GM23338 (cell line): ENCODE measurements around the gene OTUD5.

Experiments
- EZH2 ChIP-seq: fragments of 200-600 bp; sonication (generic); IDR thresholded peaks from one replicate; pipeline ENCODE4 v1.8.0; 2017; ENCODE audit warnings: antibody characterized with exemption, mild to moderate bottlenecking, low read depth; ENCODE audit not compliant: unreplicated experiment
- EZH2phosphoT487 ChIP-seq: fragments of 200-600 bp; sonication (generic); IDR thresholded peaks from one replicate; pipeline ENCODE4 v1.8.1; 2018; ENCODE audit warnings: antibody characterized with exemption; ENCODE audit not compliant: unreplicated experiment
- JUNB ChIP-seq: IDR thresholded peaks from one replicate; pipeline ENCODE4 v1.6.1; 2016; ENCODE audit warnings: antibody characterized with exemption; ENCODE audit not compliant: unreplicated experiment
- POLR2AphosphoS5 ChIP-seq: IDR thresholded peaks from 2 replicates; pipeline ENCODE4 v1.6.1; 2016; ENCODE audit warnings: antibody characterized with exemption, low read depth
- ZNF114 ChIP-seq: fragments of 250-450 bp; sonication (Bioruptor Pico); IDR thresholded peaks from 2 replicates; pipeline ENCODE4 v1.5.0; 2020; ENCODE audit warnings: mild to moderate bottlenecking, moderate library complexity
- ZNF331 ChIP-seq: fragments of 250-450 bp; sonication (Bioruptor Pico); IDR thresholded peaks from 2 replicates; pipeline ENCODE4 v1.5.0; 2020; ENCODE audit warnings: low read depth, mild to moderate bottlenecking, moderate library complexity
- TF ChIP-seq, protein P1 (sequence below), 2 experiments: fragments of 200-600 bp in 1 of 2; sonication (generic) in 1 of 2; conservative IDR thresholded peaks; 2 replicates each; pipeline versions ENCODE4 v1.5.1 to v1.6.1; 2016 to 2017; ENCODE audit warnings: antibody characterized with exemption in 2 of 2, low read depth in 2 of 2, mild to moderate bottlenecking in 2 of 2, moderate library complexity in 1 of 2
- TF ChIP-seq, protein P2 (sequence below): IDR thresholded peaks from one replicate; pipeline ENCODE4 v1.6.1; 2018; ENCODE audit warnings: antibody characterized with exemption; ENCODE audit not compliant: unreplicated experiment
- TF ChIP-seq, protein P3 (sequence below): IDR thresholded peaks from 2 replicates; pipeline ENCODE4 v1.6.1; 2016; ENCODE audit warnings: antibody characterized with exemption

DNA sequence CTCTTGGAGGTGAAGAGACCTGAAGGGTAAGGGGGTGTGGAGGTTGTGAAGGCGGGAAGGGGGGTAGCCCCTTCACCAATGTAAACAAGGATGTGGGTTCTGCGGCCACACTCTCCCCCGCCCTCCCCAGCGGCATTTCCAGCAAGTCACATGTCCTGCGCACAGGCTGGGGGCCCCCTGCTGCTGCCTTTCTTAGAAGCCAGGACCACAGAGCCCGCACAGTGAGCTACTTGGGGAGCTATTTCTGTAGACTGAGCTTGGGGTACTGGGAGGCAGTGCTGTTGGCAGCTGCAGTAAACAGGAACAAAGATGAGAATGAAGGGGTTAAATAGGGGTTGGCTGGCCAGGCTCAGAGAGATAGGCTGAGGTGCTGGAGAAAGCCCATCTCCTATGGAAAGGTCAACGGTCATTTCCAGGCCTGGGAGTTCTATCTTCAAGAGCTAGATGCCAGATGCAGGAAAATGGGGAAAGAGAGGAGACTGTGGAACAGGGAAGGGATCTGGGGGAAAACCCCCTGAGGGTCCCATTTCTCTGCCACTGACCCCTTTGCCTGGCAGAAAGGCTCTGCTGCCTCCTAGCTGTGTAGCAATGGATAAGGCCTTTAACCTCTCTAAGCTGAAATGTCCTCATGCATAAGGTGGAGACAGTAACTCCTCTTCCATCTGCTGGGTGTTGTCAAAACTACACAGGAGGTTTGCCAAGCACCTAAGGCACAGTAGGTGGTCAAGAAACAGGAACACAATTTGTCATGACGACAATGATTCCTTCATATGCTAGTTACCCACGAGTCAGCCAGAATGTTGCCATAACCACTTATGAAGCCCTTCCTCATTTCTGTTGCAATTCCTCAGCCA is 20.1 kb downstream of the OTUD5 start:
- TF ChIP-seq, protein P1, sequence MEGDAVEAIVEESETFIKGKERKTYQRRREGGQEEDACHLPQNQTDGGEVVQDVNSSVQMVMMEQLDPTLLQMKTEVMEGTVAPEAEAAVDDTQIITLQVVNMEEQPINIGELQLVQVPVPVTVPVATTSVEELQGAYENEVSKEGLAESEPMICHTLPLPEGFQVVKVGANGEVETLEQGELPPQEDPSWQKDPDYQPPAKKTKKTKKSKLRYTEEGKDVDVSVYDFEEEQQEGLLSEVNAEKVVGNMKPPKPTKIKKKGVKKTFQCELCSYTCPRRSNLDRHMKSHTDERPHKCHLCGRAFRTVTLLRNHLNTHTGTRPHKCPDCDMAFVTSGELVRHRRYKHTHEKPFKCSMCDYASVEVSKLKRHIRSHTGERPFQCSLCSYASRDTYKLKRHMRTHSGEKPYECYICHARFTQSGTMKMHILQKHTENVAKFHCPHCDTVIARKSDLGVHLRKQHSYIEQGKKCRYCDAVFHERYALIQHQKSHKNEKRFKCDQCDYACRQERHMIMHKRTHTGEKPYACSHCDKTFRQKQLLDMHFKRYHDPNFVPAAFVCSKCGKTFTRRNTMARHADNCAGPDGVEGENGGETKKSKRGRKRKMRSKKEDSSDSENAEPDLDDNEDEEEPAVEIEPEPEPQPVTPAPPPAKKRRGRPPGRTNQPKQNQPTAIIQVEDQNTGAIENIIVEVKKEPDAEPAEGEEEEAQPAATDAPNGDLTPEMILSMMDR (conservative IDR thresholded peaks at IDR 0.05; ENCODE audit: low read depth in 2 of 2), result peak; percentile 58 to 80
- TF ChIP-seq EZH2 (no peak), POLR2AphosphoS5 (no peak), JUNB (no peak), EZH2phosphoT487 (no peak), ZNF331 (CRISPR knock-in tag) (no peak), ZNF114 (CRISPR knock-in tag) (no peak)
- TF ChIP-seq, protein P2, sequence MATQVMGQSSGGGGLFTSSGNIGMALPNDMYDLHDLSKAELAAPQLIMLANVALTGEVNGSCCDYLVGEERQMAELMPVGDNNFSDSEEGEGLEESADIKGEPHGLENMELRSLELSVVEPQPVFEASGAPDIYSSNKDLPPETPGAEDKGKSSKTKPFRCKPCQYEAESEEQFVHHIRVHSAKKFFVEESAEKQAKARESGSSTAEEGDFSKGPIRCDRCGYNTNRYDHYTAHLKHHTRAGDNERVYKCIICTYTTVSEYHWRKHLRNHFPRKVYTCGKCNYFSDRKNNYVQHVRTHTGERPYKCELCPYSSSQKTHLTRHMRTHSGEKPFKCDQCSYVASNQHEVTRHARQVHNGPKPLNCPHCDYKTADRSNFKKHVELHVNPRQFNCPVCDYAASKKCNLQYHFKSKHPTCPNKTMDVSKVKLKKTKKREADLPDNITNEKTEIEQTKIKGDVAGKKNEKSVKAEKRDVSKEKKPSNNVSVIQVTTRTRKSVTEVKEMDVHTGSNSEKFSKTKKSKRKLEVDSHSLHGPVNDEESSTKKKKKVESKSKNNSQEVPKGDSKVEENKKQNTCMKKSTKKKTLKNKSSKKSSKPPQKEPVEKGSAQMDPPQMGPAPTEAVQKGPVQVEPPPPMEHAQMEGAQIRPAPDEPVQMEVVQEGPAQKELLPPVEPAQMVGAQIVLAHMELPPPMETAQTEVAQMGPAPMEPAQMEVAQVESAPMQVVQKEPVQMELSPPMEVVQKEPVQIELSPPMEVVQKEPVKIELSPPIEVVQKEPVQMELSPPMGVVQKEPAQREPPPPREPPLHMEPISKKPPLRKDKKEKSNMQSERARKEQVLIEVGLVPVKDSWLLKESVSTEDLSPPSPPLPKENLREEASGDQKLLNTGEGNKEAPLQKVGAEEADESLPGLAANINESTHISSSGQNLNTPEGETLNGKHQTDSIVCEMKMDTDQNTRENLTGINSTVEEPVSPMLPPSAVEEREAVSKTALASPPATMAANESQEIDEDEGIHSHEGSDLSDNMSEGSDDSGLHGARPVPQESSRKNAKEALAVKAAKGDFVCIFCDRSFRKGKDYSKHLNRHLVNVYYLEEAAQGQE, result no peak
- TF ChIP-seq, protein P3, sequence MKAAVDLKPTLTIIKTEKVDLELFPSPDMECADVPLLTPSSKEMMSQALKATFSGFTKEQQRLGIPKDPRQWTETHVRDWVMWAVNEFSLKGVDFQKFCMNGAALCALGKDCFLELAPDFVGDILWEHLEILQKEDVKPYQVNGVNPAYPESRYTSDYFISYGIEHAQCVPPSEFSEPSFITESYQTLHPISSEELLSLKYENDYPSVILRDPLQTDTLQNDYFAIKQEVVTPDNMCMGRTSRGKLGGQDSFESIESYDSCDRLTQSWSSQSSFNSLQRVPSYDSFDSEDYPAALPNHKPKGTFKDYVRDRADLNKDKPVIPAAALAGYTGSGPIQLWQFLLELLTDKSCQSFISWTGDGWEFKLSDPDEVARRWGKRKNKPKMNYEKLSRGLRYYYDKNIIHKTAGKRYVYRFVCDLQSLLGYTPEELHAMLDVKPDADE, result no peak
